Hair follicle dermal papilla cell (primary cell): ENCODE results near the gene ASB8. TPM values are rescaled to one million over a fixed set of nuclear protein-coding genes. Genes with fewer than 3 reads are reported as not detected.

Experiments used
- small RNA-seq: library from RNA; depleted of rRNA; stranded (forward); fragments of <200 nt; gene quantifications from one replicate; pipeline ENCODE3, GENCODE V24; 2012
- total RNA-seq: library from RNA; depleted of rRNA; stranded (reverse); fragments of >200 nt; gene quantifications from 2 replicates; pipeline ENCODE4 v1.2.3, GENCODE V29; 2012

Gene ASB8, protein sequence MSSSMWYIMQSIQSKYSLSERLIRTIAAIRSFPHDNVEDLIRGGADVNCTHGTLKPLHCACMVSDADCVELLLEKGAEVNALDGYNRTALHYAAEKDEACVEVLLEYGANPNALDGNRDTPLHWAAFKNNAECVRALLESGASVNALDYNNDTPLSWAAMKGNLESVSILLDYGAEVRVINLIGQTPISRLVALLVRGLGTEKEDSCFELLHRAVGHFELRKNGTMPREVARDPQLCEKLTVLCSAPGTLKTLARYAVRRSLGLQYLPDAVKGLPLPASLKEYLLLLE
- total RNA-seq, result 31.0 and 33.3 TPM in 2 replicates

DNA sequence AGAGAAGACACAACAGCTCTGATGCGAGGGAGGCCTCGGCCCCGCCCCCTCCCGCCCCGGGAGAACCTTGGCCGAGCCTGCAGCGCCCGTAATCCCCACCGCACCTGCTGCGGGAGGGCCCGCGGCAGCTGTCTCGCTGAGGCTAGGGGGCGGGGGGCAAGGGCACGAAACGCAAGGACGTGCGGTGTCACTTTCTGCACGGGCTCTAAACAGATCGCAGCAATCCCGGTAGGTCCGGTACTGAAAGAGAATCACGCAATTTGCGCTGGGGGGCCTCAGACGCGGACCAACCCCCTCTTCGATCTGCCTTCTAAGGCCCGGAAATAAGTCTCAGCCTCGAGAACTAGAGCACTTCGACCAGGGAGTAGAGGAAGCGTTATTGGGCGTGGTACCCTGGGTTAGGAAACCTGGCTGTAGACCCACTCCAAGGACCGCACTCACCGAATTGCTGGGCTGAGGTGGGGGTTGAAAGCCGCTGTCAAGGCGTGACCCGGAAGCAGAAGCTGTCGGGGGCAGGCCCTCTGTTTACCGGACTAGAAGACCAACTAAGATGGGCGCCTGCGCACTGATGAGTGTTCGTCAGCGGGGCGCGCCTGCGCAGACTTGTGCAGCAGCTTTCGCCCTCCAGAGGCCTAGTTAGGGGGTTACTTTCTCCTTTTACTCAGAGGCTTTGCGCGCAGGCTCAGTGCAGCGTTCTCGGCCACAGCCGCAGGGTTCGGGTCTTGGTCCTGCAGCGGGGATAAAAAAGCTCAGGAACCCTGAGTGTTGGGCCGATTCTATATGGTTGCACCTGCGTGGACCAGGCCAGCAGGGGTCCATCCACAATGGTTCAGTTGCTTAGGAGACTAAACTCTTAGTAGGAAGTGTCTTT, at the start of gene ASB8:
ASB8 (minus strand) TSS at position 498 of the 871 bp plus-strand sequence. CDS start 4,019 bp downstream, outside the sequence.

GRCh38 chr12:48203192-48203591, 45.9 kb upstream of the ASB8 start, which contains the start of gene OR10AD1:
Gene OR10AD1, minus strand, starts transcription at chr12:48203292. Its CDS starts 0 bp downstream, at chr12:48203292.

GRCh38 chr12:48183091-48183875, 26.0 kb upstream of the ASB8 start, which contains the start of gene CCDC184:
Gene CCDC184, plus strand, starts transcription at chr12:48183644. Its CDS starts 479 bp downstream, at chr12:48184123.

GRCh38 chr12:48119078-48119833, 38.1 kb downstream of the ASB8 start, which contains the start of gene PFKM:
Gene PFKM, plus strand, starts transcription at chr12:48119364. Its CDS starts 3,411 bp downstream, at chr12:48122775.

DNA sequence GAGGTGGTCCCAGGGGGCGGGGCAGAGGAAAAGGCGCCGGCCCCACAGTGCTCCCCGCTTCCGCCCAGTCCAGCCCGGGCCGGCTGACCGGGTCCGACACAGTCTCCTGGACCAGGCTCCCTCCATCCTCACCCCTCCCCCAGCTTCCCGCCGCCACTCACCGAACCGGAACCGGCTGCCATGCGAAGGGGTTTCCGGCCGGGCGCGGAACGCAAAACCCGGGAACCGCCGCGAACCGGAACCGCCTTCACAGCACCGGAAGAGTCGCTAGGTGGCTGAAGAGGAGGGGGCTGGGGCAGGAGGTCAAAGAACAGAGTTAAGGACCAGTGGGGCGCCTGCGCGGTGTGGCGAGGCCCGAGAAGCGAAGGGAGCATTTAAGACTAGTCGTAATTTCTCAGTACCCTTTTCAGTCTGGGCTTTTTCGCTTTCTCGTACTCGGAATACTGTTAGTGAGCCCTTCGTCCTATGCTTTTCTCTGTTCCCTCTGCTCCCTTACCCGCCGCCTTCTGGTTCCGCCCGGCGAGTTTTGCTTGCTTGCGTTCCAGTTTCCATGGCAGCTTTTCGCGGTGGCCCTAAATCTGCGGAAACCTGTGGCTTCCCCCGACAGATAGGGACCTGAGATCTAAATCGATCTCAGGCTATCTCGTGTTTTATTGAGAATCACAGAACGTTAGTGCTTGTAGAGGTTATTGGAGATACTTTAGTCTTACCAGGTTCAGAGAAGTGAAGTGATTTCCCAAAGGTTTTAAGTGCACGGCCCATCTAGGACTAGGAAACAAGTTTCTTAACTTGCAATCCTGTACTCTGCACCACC, 51.2 kb downstream of the ASB8 start, which contains the start of gene SENP1:
SENP1 (minus strand) TSS at position 213 of the 814 bp plus-strand sequence. CDS start 4,607 bp downstream, outside the sequence.

Small RNA genes lying within 50 kb of the gene (small RNA-seq; reads per million reads assigned to genes)
- gene MIR6505, result not detected

Other genes with a start within 250 kb of the ASB8 start
- 51.6 and 79.3 TPM in 2 replicates for gene TMEM106C, start 193.9 kb downstream of the ASB8 start, total RNA-seq
- 0.16 TPM in 1 of 2 replicates, not detected in the other for gene COL2A1, start 153.0 kb downstream of the ASB8 start, total RNA-seq
- 24.9 and 28.1 TPM in 2 replicates for gene SENP1, start 51.4 kb downstream of the ASB8 start, total RNA-seq
- gene PFKM, start 38.2 kb downstream of the ASB8 start, total RNA-seq, result 67.2 and 85.7 TPM in 2 replicates
- 0.73 and 0.97 TPM in 2 replicates for gene CCDC184, start 26.1 kb upstream of the ASB8 start, total RNA-seq
- not detected in 2 replicates for gene OR10AD1, start 45.8 kb upstream of the ASB8 start, total RNA-seq
- gene ZNF641, start 193.4 kb upstream of the ASB8 start, total RNA-seq, result 9.2 and 11.9 TPM in 2 replicates